Testis (tissue), 2 donors: ENCODE data around the gene SCGB1D1.

Experiments used
- POLR2A ChIP-seq: fragments of 450-650 bp; IDR thresholded peaks from one replicate; pipeline ENCODE4 v1.6.1; 2017; ENCODE audit warnings: antibody characterized with exemption, mild to moderate bottlenecking, moderate library complexity
- TF ChIP-seq, protein P1 (sequence below), 3 experiments: fragments of 450-650 bp in 2 of 3; fragments of 200-600 bp in 1 of 3; sonication (generic) in 1 of 3; IDR thresholded peaks; one replicate each; pipeline ENCODE4 v1.5.1; 2016 to 2019; ENCODE audit warnings: antibody characterized with exemption in 3 of 3, mild to moderate bottlenecking in 2 of 3, moderate library complexity in 1 of 3

DNA sequence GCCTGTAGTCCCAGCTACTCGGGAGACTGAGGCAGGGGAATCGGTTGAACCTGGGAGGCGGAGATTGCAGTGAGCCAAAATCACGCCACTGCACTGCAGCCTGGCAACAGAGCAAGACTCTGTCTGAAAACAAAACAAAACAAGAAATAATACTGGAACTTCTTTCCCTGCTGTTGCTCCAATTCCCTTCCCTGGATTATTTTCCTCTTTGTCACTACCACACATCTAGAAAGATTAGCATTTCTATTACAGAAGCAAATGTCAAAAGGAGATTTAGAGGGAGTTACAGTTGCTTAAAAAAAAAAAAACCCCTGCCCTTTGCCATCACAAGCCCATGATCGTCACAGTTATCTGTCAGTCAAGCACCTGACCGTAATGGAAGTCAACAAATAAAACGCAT, 17.7 kb upstream of the SCGB1D1 start:
- no peak for TF ChIP-seq POLR2A
- TF ChIP-seq, protein P1, sequence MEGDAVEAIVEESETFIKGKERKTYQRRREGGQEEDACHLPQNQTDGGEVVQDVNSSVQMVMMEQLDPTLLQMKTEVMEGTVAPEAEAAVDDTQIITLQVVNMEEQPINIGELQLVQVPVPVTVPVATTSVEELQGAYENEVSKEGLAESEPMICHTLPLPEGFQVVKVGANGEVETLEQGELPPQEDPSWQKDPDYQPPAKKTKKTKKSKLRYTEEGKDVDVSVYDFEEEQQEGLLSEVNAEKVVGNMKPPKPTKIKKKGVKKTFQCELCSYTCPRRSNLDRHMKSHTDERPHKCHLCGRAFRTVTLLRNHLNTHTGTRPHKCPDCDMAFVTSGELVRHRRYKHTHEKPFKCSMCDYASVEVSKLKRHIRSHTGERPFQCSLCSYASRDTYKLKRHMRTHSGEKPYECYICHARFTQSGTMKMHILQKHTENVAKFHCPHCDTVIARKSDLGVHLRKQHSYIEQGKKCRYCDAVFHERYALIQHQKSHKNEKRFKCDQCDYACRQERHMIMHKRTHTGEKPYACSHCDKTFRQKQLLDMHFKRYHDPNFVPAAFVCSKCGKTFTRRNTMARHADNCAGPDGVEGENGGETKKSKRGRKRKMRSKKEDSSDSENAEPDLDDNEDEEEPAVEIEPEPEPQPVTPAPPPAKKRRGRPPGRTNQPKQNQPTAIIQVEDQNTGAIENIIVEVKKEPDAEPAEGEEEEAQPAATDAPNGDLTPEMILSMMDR (IDR thresholded peaks at IDR 0.05) = no peak
